Cardiac fibroblast (primary cell): ENCODE results near the gene SOX13.

Experiments
- DNase-seq, 2 donors: peaks; one replicate each; pipeline versions ENCODE4 v3.0.0 to v3.0.0-alpha.2; 2010; ENCODE audit warnings: low read depth in 2 of 2
- H3K4me3 ChIP-seq, 2 donors: replicated peaks in 1 of 2; 1 replicate in 1 of 2; 2 replicates in 1 of 2; pipeline ENCODE4 v1.5.1; 2011; ENCODE audit warnings: low read depth in 2 of 2, low read length in 2 of 2, mild to moderate bottlenecking in 2 of 2, moderate library complexity in 1 of 2
- TF ChIP-seq, protein P1 (sequence below): IDR thresholded peaks from one replicate; pipeline ENCODE4 v1.5.1; 2011; ENCODE audit warnings: low read depth, mild to moderate bottlenecking, low read length, inconsistent platforms

The SOX13 gene

GRCh38 chr1:204146309-204146708, 73.4 kb downstream of the SOX13 start:
- no peak for DNase-seq
- TF ChIP-seq, protein P1, sequence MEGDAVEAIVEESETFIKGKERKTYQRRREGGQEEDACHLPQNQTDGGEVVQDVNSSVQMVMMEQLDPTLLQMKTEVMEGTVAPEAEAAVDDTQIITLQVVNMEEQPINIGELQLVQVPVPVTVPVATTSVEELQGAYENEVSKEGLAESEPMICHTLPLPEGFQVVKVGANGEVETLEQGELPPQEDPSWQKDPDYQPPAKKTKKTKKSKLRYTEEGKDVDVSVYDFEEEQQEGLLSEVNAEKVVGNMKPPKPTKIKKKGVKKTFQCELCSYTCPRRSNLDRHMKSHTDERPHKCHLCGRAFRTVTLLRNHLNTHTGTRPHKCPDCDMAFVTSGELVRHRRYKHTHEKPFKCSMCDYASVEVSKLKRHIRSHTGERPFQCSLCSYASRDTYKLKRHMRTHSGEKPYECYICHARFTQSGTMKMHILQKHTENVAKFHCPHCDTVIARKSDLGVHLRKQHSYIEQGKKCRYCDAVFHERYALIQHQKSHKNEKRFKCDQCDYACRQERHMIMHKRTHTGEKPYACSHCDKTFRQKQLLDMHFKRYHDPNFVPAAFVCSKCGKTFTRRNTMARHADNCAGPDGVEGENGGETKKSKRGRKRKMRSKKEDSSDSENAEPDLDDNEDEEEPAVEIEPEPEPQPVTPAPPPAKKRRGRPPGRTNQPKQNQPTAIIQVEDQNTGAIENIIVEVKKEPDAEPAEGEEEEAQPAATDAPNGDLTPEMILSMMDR = no peak

DNA sequence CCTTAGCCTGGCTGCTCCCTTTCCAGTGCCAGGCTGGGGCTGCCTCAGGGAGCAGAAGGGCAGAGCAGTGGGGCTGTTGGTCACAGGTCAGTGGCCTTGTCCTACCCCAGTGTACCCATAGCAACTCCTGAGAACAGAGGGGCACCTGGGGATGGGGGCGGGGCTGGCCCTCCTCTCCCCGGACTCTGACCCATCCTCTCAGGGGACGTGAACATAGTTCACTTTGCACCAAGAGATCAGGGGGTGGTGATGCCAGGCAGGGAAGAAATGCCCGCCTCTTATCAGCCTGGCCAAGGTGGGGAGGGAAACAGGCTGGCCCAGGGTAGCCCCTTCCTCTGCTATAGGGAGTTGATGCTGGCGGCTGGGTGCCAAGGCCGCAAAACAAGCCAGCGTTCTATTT, 74.0 kb downstream of the SOX13 start:
- DNase-seq = no peak
- TF ChIP-seq, protein P1 = no peak
- no peak overlapping the region for H3K4me3 ChIP-seq

More at GRCh38 chr1:204146309-204146708, 73.4 kb downstream of the SOX13 start:
- no peak overlapping the region for H3K4me3 ChIP-seq

GRCh38 chr1:204147406-204148383, 74.8 kb downstream of the SOX13 start:
- no peak for DNase-seq
- TF ChIP-seq, protein P1 = no peak
- no peak overlapping the region for H3K4me3 ChIP-seq

DNA sequence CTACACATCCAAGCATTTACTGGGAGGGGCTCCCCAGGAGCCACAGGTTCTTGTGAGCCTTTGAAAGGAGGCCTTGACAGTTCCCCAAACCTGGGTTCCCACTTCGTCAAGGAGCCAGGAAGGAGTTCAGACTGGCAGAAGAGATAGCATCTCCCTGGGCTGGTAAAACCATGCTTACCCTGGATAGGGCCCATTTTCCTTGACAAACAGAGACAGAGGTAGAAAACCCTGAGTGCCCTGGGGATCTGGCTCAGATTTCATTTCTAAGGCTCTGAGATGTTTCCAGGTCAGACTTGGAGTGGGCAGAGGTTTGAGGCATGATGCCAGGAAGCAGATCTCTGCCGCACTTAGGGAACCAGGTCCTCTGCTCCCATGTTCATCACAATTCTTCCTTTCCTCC, 76.2 kb downstream of the SOX13 start:
- no peak overlapping the region for H3K4me3 ChIP-seq
- TF ChIP-seq, protein P1 = no peak
- DNase-seq = no peak

DNA sequence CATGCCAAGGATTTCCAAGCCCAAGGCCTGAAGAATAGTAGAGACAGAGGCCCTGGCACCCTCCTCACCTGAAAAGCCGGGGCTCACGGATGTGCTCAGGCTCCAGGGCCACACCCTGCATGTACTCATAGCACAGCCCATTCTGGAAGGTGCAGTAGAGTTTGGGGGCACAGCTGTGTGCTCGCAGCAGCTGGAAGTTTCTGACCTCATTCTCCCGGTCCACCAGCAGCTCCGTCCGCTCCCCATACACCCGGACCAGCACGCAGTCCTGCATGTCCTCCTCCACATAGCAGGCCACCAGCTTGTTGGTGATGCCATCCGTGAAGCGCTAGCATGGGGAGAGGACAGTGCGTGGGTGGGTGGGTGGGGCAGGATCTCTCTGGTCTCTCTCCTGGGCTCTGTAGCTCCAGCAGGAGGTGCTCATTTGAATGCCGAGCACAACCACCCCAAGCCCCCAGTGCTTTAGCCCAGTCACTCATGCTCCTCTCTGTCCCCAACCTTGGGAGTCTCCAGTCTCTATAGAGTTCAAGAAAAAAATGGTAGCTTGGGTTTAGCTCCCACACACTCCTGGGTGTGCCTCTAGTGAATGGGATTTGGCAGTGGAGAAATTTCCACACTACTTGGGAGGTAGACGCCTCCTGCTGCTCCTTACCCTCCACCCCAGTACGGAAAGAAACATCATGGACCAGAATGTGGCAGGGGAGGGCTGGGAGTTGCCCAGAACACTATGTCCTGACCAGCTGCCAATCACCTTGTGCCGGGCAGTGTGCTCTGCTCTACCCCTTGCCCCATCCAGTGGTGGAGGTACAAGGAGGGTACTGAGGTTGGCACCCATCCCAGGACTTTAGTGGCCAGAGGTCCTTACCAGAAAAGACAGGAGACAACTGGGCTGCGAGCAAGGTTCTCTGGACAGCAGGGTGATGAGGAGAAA, 77.0 kb downstream of the SOX13 start:
- H3K4me3 ChIP-seq = no peak overlapping the region
- DNase-seq = no peak
- TF ChIP-seq, protein P1 = no peak

- TF ChIP-seq, protein P1 = no peak
- no peak for DNase-seq
- peak overlapping the region; percentile 51 to 57 for H3K4me3 ChIP-seq
Measured at GRCh38 chr1:204150702-204151551, 78.0 kb downstream of the SOX13 start.
